Parathyroid adenoma (tissue), 2 donors: ENCODE results near the gene NAXD.

Source experiments
- H2AFZ ChIP-seq: fragments of 300-600 bp; sonication (generic); one replicate; pipeline ENCODE4 v1.7.0; 2017; ENCODE audit warnings: antibody characterized with exemption, mild to moderate bottlenecking
- H3K27ac ChIP-seq: fragments of 300-600 bp; sonication (generic); one replicate; pipeline ENCODE4 v1.7.0; 2017
- H3K27me3 ChIP-seq: fragments of 300-600 bp; sonication (generic); one replicate; pipeline ENCODE4 v1.7.0; 2017; ENCODE audit warnings: low read length; ENCODE audit not compliant: control insufficient read depth, insufficient read depth
- H3K36me3 ChIP-seq: fragments of 300-600 bp; sonication (generic); one replicate; pipeline ENCODE4 v1.7.0; 2017; ENCODE audit warnings: low read length; ENCODE audit not compliant: control insufficient read depth, insufficient read depth
- H3K4me1 ChIP-seq: fragments of 300-600 bp; sonication (generic); one replicate; pipeline ENCODE4 v1.7.0; 2017; ENCODE audit warnings: control low read depth
- H3K4me2 ChIP-seq: fragments of 300-600 bp; sonication (generic); one replicate; pipeline ENCODE4 v1.7.0; 2017; ENCODE audit warnings: low read length
- H3K4me3 ChIP-seq: fragments of 300-600 bp; sonication (generic); one replicate; pipeline ENCODE4 v1.7.0; 2017; ENCODE audit warnings: low read depth, low read length
- H3K79me2 ChIP-seq: fragments of 300-600 bp; sonication (generic); one replicate; pipeline ENCODE4 v1.7.0; 2017; ENCODE audit warnings: control low read depth
- H3K9ac ChIP-seq: fragments of 300-600 bp; sonication (generic); one replicate; pipeline ENCODE4 v1.7.0; 2017; ENCODE audit warnings: mild to moderate bottlenecking
- H3K9me3 ChIP-seq: fragments of 300-600 bp; sonication (generic); one replicate; pipeline ENCODE4 v1.7.0; 2017; ENCODE audit warnings: low read length; ENCODE audit not compliant: control insufficient read depth
- TF ChIP-seq, protein P1 (sequence below): fragments of 300-600 bp; sonication (generic); IDR thresholded peaks from one replicate; pipeline ENCODE4 v1.7.0; 2017; ENCODE audit warnings: antibody characterized with exemption, mild to moderate bottlenecking
- donor health status: primary hyperparathyroidism.

NAXD gene

DNA sequence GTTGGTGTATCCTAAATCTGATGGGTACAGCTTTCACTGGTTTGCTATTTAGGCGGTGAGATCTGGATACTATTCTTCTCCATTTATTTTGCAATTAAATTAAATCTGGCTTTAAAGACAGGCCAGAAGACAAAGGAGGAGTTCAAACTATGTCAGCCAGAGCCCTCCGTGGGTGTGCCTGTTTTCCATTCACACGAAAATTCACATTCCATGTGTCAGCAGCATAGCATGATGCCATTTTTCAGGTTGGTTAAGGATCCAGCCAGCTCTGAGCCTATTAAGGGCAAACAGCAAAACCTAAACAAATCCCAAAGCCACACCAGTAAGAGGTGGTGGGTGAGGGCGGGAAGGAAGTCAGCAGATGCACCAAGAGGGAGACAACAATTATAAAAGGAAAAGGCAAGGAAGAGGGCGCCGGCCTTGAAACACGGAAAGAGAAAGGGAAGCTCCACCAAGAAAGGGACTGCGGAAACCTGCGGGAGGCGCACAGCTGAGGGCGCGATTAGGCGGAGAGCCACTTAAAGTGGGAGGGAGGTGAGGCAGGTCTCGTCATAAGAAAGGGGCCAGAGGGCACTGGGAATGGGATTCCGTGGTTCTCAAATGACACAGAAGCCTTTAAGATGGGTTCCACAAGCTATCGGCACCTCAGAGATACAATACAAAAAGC lies 47.6 kb downstream of the NAXD start:
- H3K4me1 ChIP-seq = no peaks in the 10 kb centered on the region
- H3K9me3 ChIP-seq = no peaks in the 10 kb centered on the region
- no peak overlapping the region for H2AFZ ChIP-seq
- no peak overlapping the region for H3K4me2 ChIP-seq
- H3K27me3 ChIP-seq = no peaks in the 10 kb centered on the region
- H3K79me2 ChIP-seq = no peaks in the 10 kb centered on the region
- no peaks in the 10 kb centered on the region for H3K36me3 ChIP-seq
- no peak overlapping the region for H3K27ac ChIP-seq
- no peak overlapping the region for H3K4me3 ChIP-seq
- TF ChIP-seq, protein P1, sequence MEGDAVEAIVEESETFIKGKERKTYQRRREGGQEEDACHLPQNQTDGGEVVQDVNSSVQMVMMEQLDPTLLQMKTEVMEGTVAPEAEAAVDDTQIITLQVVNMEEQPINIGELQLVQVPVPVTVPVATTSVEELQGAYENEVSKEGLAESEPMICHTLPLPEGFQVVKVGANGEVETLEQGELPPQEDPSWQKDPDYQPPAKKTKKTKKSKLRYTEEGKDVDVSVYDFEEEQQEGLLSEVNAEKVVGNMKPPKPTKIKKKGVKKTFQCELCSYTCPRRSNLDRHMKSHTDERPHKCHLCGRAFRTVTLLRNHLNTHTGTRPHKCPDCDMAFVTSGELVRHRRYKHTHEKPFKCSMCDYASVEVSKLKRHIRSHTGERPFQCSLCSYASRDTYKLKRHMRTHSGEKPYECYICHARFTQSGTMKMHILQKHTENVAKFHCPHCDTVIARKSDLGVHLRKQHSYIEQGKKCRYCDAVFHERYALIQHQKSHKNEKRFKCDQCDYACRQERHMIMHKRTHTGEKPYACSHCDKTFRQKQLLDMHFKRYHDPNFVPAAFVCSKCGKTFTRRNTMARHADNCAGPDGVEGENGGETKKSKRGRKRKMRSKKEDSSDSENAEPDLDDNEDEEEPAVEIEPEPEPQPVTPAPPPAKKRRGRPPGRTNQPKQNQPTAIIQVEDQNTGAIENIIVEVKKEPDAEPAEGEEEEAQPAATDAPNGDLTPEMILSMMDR = no peak
- no peak overlapping the region for H3K9ac ChIP-seq

GRCh38 chr13:110663491-110663890 lies 48.1 kb downstream of the NAXD start:
- Histone ChIP-seq H2AFZ (no peak overlapping the region), H3K27ac (no peak overlapping the region), H3K4me3 (no peak overlapping the region), H3K27me3 (no peaks in the 10 kb centered on the region), H3K4me1 (no peaks in the 10 kb centered on the region), H3K4me2 (no peak overlapping the region), H3K9ac (no peak overlapping the region), H3K36me3 (no peaks in the 10 kb centered on the region), H3K9me3 (no peaks in the 10 kb centered on the region), H3K79me2 (no peaks in the 10 kb centered on the region)
- TF ChIP-seq, protein P1 = no peak

GRCh38 chr13:110664041-110664440 lies 48.7 kb downstream of the NAXD start:
- H3K9me3 ChIP-seq = no peaks in the 10 kb centered on the region
- no peak overlapping the region for H3K27ac ChIP-seq
- no peaks in the 10 kb centered on the region for H3K4me1 ChIP-seq
- no peaks in the 10 kb centered on the region for H3K36me3 ChIP-seq
- no peaks in the 10 kb centered on the region for H3K79me2 ChIP-seq
- H3K4me3 ChIP-seq = no peak overlapping the region
- no peak overlapping the region for H3K4me2 ChIP-seq
- H3K9ac ChIP-seq = no peak overlapping the region
- H3K27me3 ChIP-seq = no peaks in the 10 kb centered on the region
- TF ChIP-seq, protein P1 = no peak
- H2AFZ ChIP-seq = no peak overlapping the region

GRCh38 chr13:110664673-110665072 lies 49.3 kb downstream of the NAXD start:
- H3K27me3 ChIP-seq = no peaks in the 10 kb centered on the region
- no peak overlapping the region for H3K27ac ChIP-seq
- no peaks in the 10 kb centered on the region for H3K36me3 ChIP-seq

More at GRCh38 chr13:110664673-110665072, 49.3 kb downstream of the NAXD start:
- H3K9me3 ChIP-seq = no peaks in the 10 kb centered on the region
- H3K4me3 ChIP-seq = no peak overlapping the region
- H2AFZ ChIP-seq = no peak overlapping the region
- H3K4me1 ChIP-seq = no peaks in the 10 kb centered on the region
- H3K79me2 ChIP-seq = no peaks in the 10 kb centered on the region
- H3K4me2 ChIP-seq = no peak overlapping the region
- TF ChIP-seq, protein P1 = no peak
- H3K9ac ChIP-seq = no peak overlapping the region
